ENCODE measurements around the gene ALDOA.
A peak's percentile ranks its signal among the peaks of the same experiment; 100 is the strongest.

ALDOA gene

GRCh38 chr16:30068750-30069610, 3.4 kb downstream of the ALDOA start:
- DNase-seq (ENCODE audit: low read depth in 2 of 2, low spot score in 1 of 2), result no peak

- no peak for DNase-seq (ENCODE audit: low read depth in 2 of 2, low spot score in 1 of 2)
Measured at GRCh38 chr16:30069611-30070462, 4.3 kb downstream of the ALDOA start.

- no peak for DNase-seq (ENCODE audit: low read depth in 2 of 2, low spot score in 1 of 2)
Measured at GRCh38 chr16:30070490-30070889, 4.9 kb downstream of the ALDOA start.

- DNase-seq (ENCODE audit: low read depth in 2 of 2, low spot score in 1 of 2), result peak; percentile 74 to 79
Measured at GRCh38 chr16:30075503-30076275, 10.1 kb downstream of the ALDOA start, which contains the start of gene PPP4C. TSS of gene PPP4C (plus strand) at chr16:30075994. CDS start at chr16:30076378, 384 bp downstream.

- DNase-seq (ENCODE audit: low read depth in 2 of 2, low spot score in 1 of 2), result no peak
Measured at GRCh38 chr16:30076276-30076791, 10.8 kb downstream of the ALDOA start.

GRCh38 chr16:30077656-30078055, 12.1 kb downstream of the ALDOA start:
- no peak for DNase-seq (ENCODE audit: low read depth in 2 of 2, low spot score in 1 of 2)

GRCh38 chr16:30078744-30079143, 13.2 kb downstream of the ALDOA start:
- no peak for DNase-seq (ENCODE audit: low read depth in 2 of 2, low spot score in 1 of 2)

GRCh38 chr16:30079480-30079879, 13.9 kb downstream of the ALDOA start:
- DNase-seq (ENCODE audit: low read depth in 2 of 2, low spot score in 1 of 2), result no peak

- no peak for DNase-seq (ENCODE audit: low read depth in 2 of 2, low spot score in 1 of 2)
Measured at GRCh38 chr16:30082545-30083090, 17.1 kb downstream of the ALDOA start.

- DNase-seq (ENCODE audit: low read depth in 2 of 2, low spot score in 1 of 2), result no peak
Measured at GRCh38 chr16:30083216-30084055, 17.9 kb downstream of the ALDOA start.

GRCh38 chr16:30084096-30084815, 18.7 kb downstream of the ALDOA start:
- DNase-seq (ENCODE audit: low read depth in 2 of 2, low spot score in 1 of 2), result no peak

GRCh38 chr16:30084816-30085159, 19.2 kb downstream of the ALDOA start:
- DNase-seq (ENCODE audit: low read depth in 2 of 2, low spot score in 1 of 2), result no peak

- no peak for DNase-seq (ENCODE audit: low read depth in 2 of 2, low spot score in 1 of 2)
Measured at GRCh38 chr16:30085247-30085646, 19.7 kb downstream of the ALDOA start.

GRCh38 chr16:30085820-30086219, 20.3 kb downstream of the ALDOA start:
- no peak for DNase-seq (ENCODE audit: low read depth in 2 of 2, low spot score in 1 of 2)

GRCh38 chr16:30086291-30087140, 21.0 kb downstream of the ALDOA start:
- no peak for DNase-seq (ENCODE audit: low read depth in 2 of 2, low spot score in 1 of 2)

- no peak for DNase-seq (ENCODE audit: low read depth in 2 of 2, low spot score in 1 of 2)
Measured at GRCh38 chr16:30087181-30087898, 21.8 kb downstream of the ALDOA start.

- DNase-seq (ENCODE audit: low read depth in 2 of 2, low spot score in 1 of 2), result no peak
Measured at GRCh38 chr16:30088237-30088831, 22.8 kb downstream of the ALDOA start.

All from stimulated activated CD8-positive, alpha-beta memory T cell treated with anti-CD3 and anti-CD28 coated beads, Interleukin-4, amount 100 ng/mL, for 4 hours (primary cell).